Stimulated activated CD4-positive, alpha-beta T cell treated with anti-CD3 and anti-CD28 coated beads, Interleukin-15, amount 100 ng/mL, for 1 hour (primary cell): ENCODE measurements around the gene PLIN3.
"Not testable (repeated sequence)": the region's sequence is repeated elsewhere in the genome, so short reads cannot be mapped to it uniquely, and the experiment has no call there.

Experiments used
- DNase-seq, 2 donors: peaks; one replicate each; pipeline ENCODE4 v3.0.0-alpha.2; 2020; ENCODE audit warnings: low read depth in 1 of 2, low spot score in 1 of 2

Gene PLIN3

GRCh38 chr19:4867534-4868285, at the start of gene PLIN3:
TSS of gene PLIN3 (minus strand) at chr19:4867667. CDS start at chr19:4861394, 6,273 bp downstream.
- DNase-seq: peak; percentile 78 to 90

- DNase-seq: no peak
Observed at GRCh38 chr19:4916292-4917082, 49.0 kb upstream of the PLIN3 start.

GRCh38 chr19:4914736-4915501, 47.5 kb upstream of the PLIN3 start:
- peak; percentile 44 to 50 for DNase-seq

- no peak for DNase-seq
Observed at GRCh38 chr19:4913996-4914735, 46.7 kb upstream of the PLIN3 start.

GRCh38 chr19:4911786-4912672, 44.6 kb upstream of the PLIN3 start:
- peak; percentile 50 to 55 for DNase-seq

GRCh38 chr19:4911314-4911713, 43.8 kb upstream of the PLIN3 start:
- DNase-seq: no peak

- DNase-seq: no peak
Observed at GRCh38 chr19:4910594-4911281, 43.3 kb upstream of the PLIN3 start.

GRCh38 chr19:4909897-4910593, 42.6 kb upstream of the PLIN3 start:
- peak; percentile 85 to 91 for DNase-seq

- peak in 1 of 2 donors; percentile 38 for DNase-seq
Observed at GRCh38 chr19:4909156-4909896, 41.9 kb upstream of the PLIN3 start, which contains the start of gene UHRF1. TSS of gene UHRF1 (plus strand) at chr19:4909501. CDS start at chr19:4910886, 1,385 bp downstream.

GRCh38 chr19:4908781-4909155, 41.3 kb upstream of the PLIN3 start:
- DNase-seq: no peak

GRCh38 chr19:4908360-4908759, 40.9 kb upstream of the PLIN3 start:
- DNase-seq: no peak

GRCh38 chr19:4906963-4907362, 39.5 kb upstream of the PLIN3 start:
- no peak for DNase-seq

GRCh38 chr19:4904481-4904880, 37.0 kb upstream of the PLIN3 start:
- DNase-seq: no peak

GRCh38 chr19:4902796-4903195, 35.3 kb upstream of the PLIN3 start, which contains the start of gene ARRDC5:
TSS of gene ARRDC5 (minus strand) at chr19:4902896. CDS start at chr19:4902825, 71 bp downstream.
- no peak for DNase-seq

- not testable (repeated sequence) for DNase-seq
Observed at GRCh38 chr19:4900879-4901278, 33.4 kb upstream of the PLIN3 start.

GRCh38 chr19:4897146-4897545, 29.7 kb upstream of the PLIN3 start:
- DNase-seq: no peak

- no peak for DNase-seq
Observed at GRCh38 chr19:4896372-4896771, 28.9 kb upstream of the PLIN3 start.

- not testable (repeated sequence) for DNase-seq
Observed at GRCh38 chr19:4892962-4893361, 25.5 kb upstream of the PLIN3 start.
